ENCODE data around the gene PDXK.
A peak's percentile ranks its signal among the peaks of the same experiment; 100 is the strongest.

PDXK gene

GRCh38 chr21:43745772-43746517 is 27.0 kb downstream of the PDXK start:
- H3K27ac ChIP-seq (ENCODE audit: insufficient read depth in 1 of 2, low read depth in 1 of 2, low read length in 2 of 2, poor library complexity in 1 of 2, severe bottlenecking in 2 of 2), result no peak overlapping the region
- H3K36me3 ChIP-seq (ENCODE audit: control insufficient read depth in 4 of 4, insufficient read depth in 4 of 4, low read length in 3 of 4), result peaks cover 0 to 48% (median 20%) of the 10 kb centered on the region in 4 experiments
- WGBS (ENCODE audit: insufficient coverage), result 95% methylated on average over 16 of the region's 16 CpGs
- DNase-seq, result no peak
- ChIA-PET POLR2A (no interaction called here), CTCF (interaction anchor here (1.5 kb wide), 1 partner anchor 11 kb away, joined by 3 read pairs; no protein-coding TSS in a partner anchor)
- H3K27me3 ChIP-seq (replicated peaks in 2 of 5; ENCODE audit: control insufficient read depth in 4 of 5, insufficient read depth in 5 of 5, low read length in 4 of 5), result no peaks in the 10 kb centered on the region
- no peaks in the 10 kb centered on the region for H3K9me3 ChIP-seq (ENCODE audit: control extremely low read depth in 1 of 5, control insufficient read depth in 4 of 5, insufficient read depth in 2 of 5, low read depth in 1 of 5, low read length in 4 of 5)
- peaks cover 0 to 13% (median 7%) of the 10 kb centered on the region in 4 experiments for H3K4me1 ChIP-seq (ENCODE audit: control extremely low read depth in 1 of 4, control insufficient read depth in 4 of 4, insufficient read depth in 4 of 4, low read length in 3 of 4)
- H3K4me3 ChIP-seq (ENCODE audit: control insufficient read depth in 1 of 7, extremely low read depth in 1 of 7, insufficient read depth in 4 of 7, low read depth in 2 of 7, low read length in 6 of 7), result no peak overlapping the region

GRCh38 chr21:43748622-43749021 is 29.7 kb downstream of the PDXK start:
- Histone ChIP-seq H3K36me3 (ENCODE audit: control insufficient read depth in 4 of 4, insufficient read depth in 4 of 4, low read length in 3 of 4) (peaks cover 5 to 61% (median 33%) of the 10 kb centered on the region in 4 experiments), H3K4me1 (ENCODE audit: control extremely low read depth in 1 of 4, control insufficient read depth in 4 of 4, insufficient read depth in 4 of 4, low read length in 3 of 4) (peaks cover 0 to 8% (median 6%) of the 10 kb centered on the region in 4 experiments), H3K27me3 (replicated peaks in 2 of 5; ENCODE audit: control insufficient read depth in 4 of 5, insufficient read depth in 5 of 5, low read length in 4 of 5) (no peaks in the 10 kb centered on the region), H3K27ac (ENCODE audit: insufficient read depth in 1 of 2, low read depth in 1 of 2, low read length in 2 of 2, poor library complexity in 1 of 2, severe bottlenecking in 2 of 2) (no peak overlapping the region), H3K9me3 (ENCODE audit: control extremely low read depth in 1 of 5, control insufficient read depth in 4 of 5, insufficient read depth in 2 of 5, low read depth in 1 of 5, low read length in 4 of 5) (no peaks in the 10 kb centered on the region), H3K4me3 (ENCODE audit: control insufficient read depth in 1 of 7, extremely low read depth in 1 of 7, insufficient read depth in 4 of 7, low read depth in 2 of 7, low read length in 6 of 7) (no peak overlapping the region)
- 92% methylated on average over 13 of the region's 17 CpGs for WGBS (ENCODE audit: insufficient coverage)
- ChIA-PET CTCF (interaction anchor here (0.6 kb wide), 1 partner anchor 34 kb away, joined by 3 read pairs; no protein-coding TSS in a partner anchor), POLR2A (no interaction called here)
- no peak for DNase-seq

- Histone ChIP-seq H3K4me3 (ENCODE audit: control insufficient read depth in 1 of 7, extremely low read depth in 1 of 7, insufficient read depth in 4 of 7, low read depth in 2 of 7, low read length in 6 of 7) (peak overlapping the region in 1 of 7 experiments; percentile 11), H3K4me1 (ENCODE audit: control extremely low read depth in 1 of 4, control insufficient read depth in 4 of 4, insufficient read depth in 4 of 4, low read length in 3 of 4) (peaks cover 0 to 8% (median 6%) of the 10 kb centered on the region in 4 experiments), H3K9me3 (ENCODE audit: control extremely low read depth in 1 of 5, control insufficient read depth in 4 of 5, insufficient read depth in 2 of 5, low read depth in 1 of 5, low read length in 4 of 5) (no peaks in the 10 kb centered on the region), H3K27ac (ENCODE audit: insufficient read depth in 1 of 2, low read depth in 1 of 2, low read length in 2 of 2, poor library complexity in 1 of 2, severe bottlenecking in 2 of 2) (no peak overlapping the region), H3K36me3 (ENCODE audit: control insufficient read depth in 4 of 4, insufficient read depth in 4 of 4, low read length in 3 of 4) (peaks cover 5 to 63% (median 32%) of the 10 kb centered on the region in 4 experiments), H3K27me3 (replicated peaks in 2 of 5; ENCODE audit: control insufficient read depth in 4 of 5, insufficient read depth in 5 of 5, low read length in 4 of 5) (no peaks in the 10 kb centered on the region)
- CTCF ChIA-PET, result interaction anchor here (1.1 kb wide), 1 partner anchor 11 kb away, joined by 3 read pairs; no protein-coding TSS in a partner anchor
- peak in 2 of 3 donors; percentile 44 to 56 for DNase-seq
- POLR2A ChIA-PET, result interaction anchor here (1.0 kb wide), 1 partner anchor 21 kb away, joined by 4 read pairs; no protein-coding TSS in a partner anchor
- WGBS (ENCODE audit: insufficient coverage), result 69% methylated on average over 15 of the region's 18 CpGs
Observed at GRCh38 chr21:43749651-43750262, 30.8 kb downstream of the PDXK start.

GRCh38 chr21:43750339-43751033 is 31.6 kb downstream of the PDXK start:
- Histone ChIP-seq H3K4me1 (ENCODE audit: control extremely low read depth in 1 of 4, control insufficient read depth in 4 of 4, insufficient read depth in 4 of 4, low read length in 3 of 4) (peaks cover 0 to 8% (median 6%) of the 10 kb centered on the region in 4 experiments), H3K27me3 (replicated peaks in 2 of 5; ENCODE audit: control insufficient read depth in 4 of 5, insufficient read depth in 5 of 5, low read length in 4 of 5) (no peaks in the 10 kb centered on the region), H3K4me3 (ENCODE audit: control insufficient read depth in 1 of 7, extremely low read depth in 1 of 7, insufficient read depth in 4 of 7, low read depth in 2 of 7, low read length in 6 of 7) (no peak overlapping the region), H3K36me3 (ENCODE audit: control insufficient read depth in 4 of 4, insufficient read depth in 4 of 4, low read length in 3 of 4) (peaks cover 5 to 68% (median 30%) of the 10 kb centered on the region in 4 experiments), H3K27ac (ENCODE audit: insufficient read depth in 1 of 2, low read depth in 1 of 2, low read length in 2 of 2, poor library complexity in 1 of 2, severe bottlenecking in 2 of 2) (no peak overlapping the region), H3K9me3 (ENCODE audit: control extremely low read depth in 1 of 5, control insufficient read depth in 4 of 5, insufficient read depth in 2 of 5, low read depth in 1 of 5, low read length in 4 of 5) (no peaks in the 10 kb centered on the region)
- ChIA-PET POLR2A (interaction anchor here (1.0 kb wide), 1 partner anchor 22 kb away, joined by 4 read pairs; no protein-coding TSS in a partner anchor), CTCF (interaction anchor here (1.1 kb wide), 1 partner anchor 11 kb away, joined by 3 read pairs; no protein-coding TSS in a partner anchor)
- peak in 1 of 3 donors; percentile 18 for DNase-seq
- 94% methylated on average over 19 of the region's 28 CpGs for WGBS (ENCODE audit: insufficient coverage)

- 97% methylated on average over 24 of the region's 31 CpGs for WGBS (ENCODE audit: insufficient coverage)
- no peaks in the 10 kb centered on the region for H3K27me3 ChIP-seq (replicated peaks in 2 of 5; ENCODE audit: control insufficient read depth in 4 of 5, insufficient read depth in 5 of 5, low read length in 4 of 5)
- H3K9me3 ChIP-seq (ENCODE audit: control extremely low read depth in 1 of 5, control insufficient read depth in 4 of 5, insufficient read depth in 2 of 5, low read depth in 1 of 5, low read length in 4 of 5), result no peaks in the 10 kb centered on the region
- DNase-seq, result no peak
- peaks cover 5 to 75% (median 31%) of the 10 kb centered on the region in 4 experiments for H3K36me3 ChIP-seq (ENCODE audit: control insufficient read depth in 4 of 4, insufficient read depth in 4 of 4, low read length in 3 of 4)
- H3K27ac ChIP-seq (ENCODE audit: insufficient read depth in 1 of 2, low read depth in 1 of 2, low read length in 2 of 2, poor library complexity in 1 of 2, severe bottlenecking in 2 of 2), result no peak overlapping the region
- CTCF ChIA-PET, result no interaction called here
- H3K4me3 ChIP-seq (ENCODE audit: control insufficient read depth in 1 of 7, extremely low read depth in 1 of 7, insufficient read depth in 4 of 7, low read depth in 2 of 7, low read length in 6 of 7), result no peak overlapping the region
- H3K4me1 ChIP-seq (ENCODE audit: control extremely low read depth in 1 of 4, control insufficient read depth in 4 of 4, insufficient read depth in 4 of 4, low read length in 3 of 4), result peaks cover 0 to 8% (median 6%) of the 10 kb centered on the region in 4 experiments
- POLR2A ChIA-PET, result no interaction called here
Observed at GRCh38 chr21:43751955-43752591, 33.1 kb downstream of the PDXK start.

GRCh38 chr21:43752758-43753438 is 34.0 kb downstream of the PDXK start:
- POLR2A ChIA-PET, result no interaction called here

More at GRCh38 chr21:43752758-43753438, 34.0 kb downstream of the PDXK start:
- 96% methylated on average over 25 of the region's 28 CpGs for WGBS (ENCODE audit: insufficient coverage)
- no peaks in the 10 kb centered on the region for H3K27me3 ChIP-seq (replicated peaks in 2 of 5; ENCODE audit: control insufficient read depth in 4 of 5, insufficient read depth in 5 of 5, low read length in 4 of 5)
- H3K4me3 ChIP-seq (ENCODE audit: control insufficient read depth in 1 of 7, extremely low read depth in 1 of 7, insufficient read depth in 4 of 7, low read depth in 2 of 7, low read length in 6 of 7), result no peak overlapping the region
- peaks cover 5 to 75% (median 27%) of the 10 kb centered on the region in 4 experiments for H3K36me3 ChIP-seq (ENCODE audit: control insufficient read depth in 4 of 4, insufficient read depth in 4 of 4, low read length in 3 of 4)
- H3K4me1 ChIP-seq (ENCODE audit: control extremely low read depth in 1 of 4, control insufficient read depth in 4 of 4, insufficient read depth in 4 of 4, low read length in 3 of 4), result peaks cover 0 to 8% (median 6%) of the 10 kb centered on the region in 4 experiments
- no peaks in the 10 kb centered on the region for H3K9me3 ChIP-seq (ENCODE audit: control extremely low read depth in 1 of 5, control insufficient read depth in 4 of 5, insufficient read depth in 2 of 5, low read depth in 1 of 5, low read length in 4 of 5)
- CTCF ChIA-PET, result no interaction called here
- no peak overlapping the region for H3K27ac ChIP-seq (ENCODE audit: insufficient read depth in 1 of 2, low read depth in 1 of 2, low read length in 2 of 2, poor library complexity in 1 of 2, severe bottlenecking in 2 of 2)
- DNase-seq, result no peak

Measured in common myeloid progenitor, CD34-positive (primary cell).